GM21360 (cell line): Measurements from ENCODE around the gene CACHD1.
"Not testable (repeated sequence)": the region's sequence is repeated elsewhere in the genome, so short reads cannot be mapped to it uniquely, and the experiment has no call there.

Experiments used
- ATAC-seq: cut with Tn5 transposase; IDR thresholded peaks from one replicate; pipeline ENCODE4 v1.9.1; 2021; ENCODE audit warnings: mild to moderate bottlenecking, moderate library complexity; ENCODE audit not compliant: unreplicated experiment

The CACHD1 gene

DNA sequence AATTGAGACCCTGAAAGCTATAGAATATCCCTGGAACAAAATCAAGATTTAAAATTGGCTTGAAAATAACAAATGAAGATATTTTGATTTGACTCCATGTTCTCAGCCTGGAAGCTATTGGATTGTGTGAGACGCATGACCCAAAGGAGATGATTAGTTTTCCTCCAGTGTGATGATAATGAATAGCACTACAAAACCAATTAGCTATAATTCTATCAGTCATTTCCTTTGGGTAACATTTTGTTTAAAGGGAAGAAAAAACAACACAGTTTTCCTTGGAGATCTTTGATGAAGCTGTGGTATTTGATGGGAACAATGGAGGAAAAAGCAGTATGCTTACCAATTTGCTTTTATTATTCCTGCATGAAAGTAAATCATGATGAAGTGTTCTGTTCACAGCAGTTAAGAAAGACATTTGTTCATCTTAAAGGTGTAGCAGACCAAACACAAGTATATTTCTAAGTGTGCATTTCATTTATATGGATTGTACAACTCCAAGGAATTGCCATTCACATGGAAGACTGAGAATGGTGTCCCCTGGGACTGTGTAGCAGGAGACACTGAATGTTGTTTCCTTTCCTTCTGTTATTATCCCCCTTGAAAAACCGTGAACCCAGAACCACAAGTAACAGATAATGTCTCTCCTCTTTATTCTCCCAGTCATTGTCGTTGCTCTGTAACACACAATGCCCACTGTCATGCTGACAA, 111.4 kb downstream of the CACHD1 start:
- no peak for ATAC-seq

DNA sequence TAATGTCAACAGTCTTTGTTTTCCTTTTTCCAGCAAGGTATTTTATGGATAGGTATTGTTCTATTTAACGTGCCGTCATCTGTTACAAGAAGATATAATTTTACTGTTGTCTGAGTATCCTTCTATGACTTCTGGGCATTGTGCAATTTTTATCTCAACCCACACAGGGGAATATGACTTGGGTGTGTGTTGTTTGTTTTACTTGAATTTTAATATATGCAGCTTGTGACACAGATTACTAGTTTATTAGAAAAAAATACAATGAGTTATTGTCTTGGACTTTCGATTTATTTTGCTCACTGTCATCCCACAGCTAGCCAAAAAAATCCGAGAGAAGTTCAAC, 111.9 kb downstream of the CACHD1 start:
- no peak for ATAC-seq

DNA sequence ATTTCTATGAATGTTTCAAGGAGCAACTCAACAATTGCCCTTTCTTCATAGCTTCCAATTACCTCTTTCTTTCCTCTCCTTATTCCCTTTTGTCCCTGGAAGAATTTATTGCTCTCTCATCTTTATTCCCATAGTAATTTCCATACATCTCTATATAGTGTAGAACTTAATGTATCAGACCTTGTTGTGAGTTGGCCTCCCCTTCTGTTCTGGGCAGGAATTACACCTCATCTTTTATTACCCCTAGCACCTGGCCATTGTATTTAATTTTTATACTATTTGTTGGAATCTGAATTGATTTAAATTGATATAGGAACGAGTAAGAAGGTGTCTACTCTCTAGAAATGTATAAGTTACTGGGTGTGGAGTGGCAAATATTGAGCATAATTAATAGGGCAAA, 114.5 kb downstream of the CACHD1 start:
- ATAC-seq = no peak

DNA sequence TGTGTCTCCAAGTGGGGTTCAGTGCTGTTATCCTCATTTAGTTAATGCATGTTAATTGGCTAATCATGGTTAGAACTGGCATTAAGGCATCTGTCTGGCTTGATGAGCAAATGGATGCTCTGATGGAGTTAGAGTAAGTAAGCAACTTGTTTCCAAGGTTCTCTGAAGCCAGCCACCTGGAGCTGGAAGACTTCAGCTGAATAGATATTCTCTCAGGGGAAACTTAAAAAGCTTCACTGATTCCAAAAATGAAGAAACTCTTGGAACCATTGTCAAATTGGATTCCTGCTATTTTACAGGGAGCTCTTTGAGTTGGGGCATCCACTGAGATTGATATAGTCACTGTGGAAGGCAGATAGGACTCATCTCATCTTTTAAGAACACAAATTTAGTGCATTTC, 118.9 kb downstream of the CACHD1 start:
- no peak for ATAC-seq

DNA sequence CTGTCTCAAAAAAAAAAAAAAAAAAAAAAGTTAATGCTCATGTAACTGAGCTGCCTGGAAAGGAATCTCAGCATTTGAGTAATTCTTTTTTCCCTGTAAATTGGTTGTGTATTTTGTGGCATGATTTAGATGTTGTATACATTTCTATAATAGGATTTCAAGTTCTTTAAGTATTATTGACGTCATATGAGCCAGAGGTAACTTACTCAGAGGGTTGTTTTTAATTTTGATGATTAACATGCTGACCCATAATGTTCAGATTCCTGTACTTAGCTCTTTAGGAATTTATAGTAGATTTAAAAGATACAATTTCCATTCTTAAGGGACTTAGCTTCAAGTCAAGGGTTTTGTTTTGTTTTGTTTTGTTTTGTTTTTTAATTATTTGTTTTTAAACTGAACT, 120.4 kb downstream of the CACHD1 start:
- ATAC-seq = no peak

DNA sequence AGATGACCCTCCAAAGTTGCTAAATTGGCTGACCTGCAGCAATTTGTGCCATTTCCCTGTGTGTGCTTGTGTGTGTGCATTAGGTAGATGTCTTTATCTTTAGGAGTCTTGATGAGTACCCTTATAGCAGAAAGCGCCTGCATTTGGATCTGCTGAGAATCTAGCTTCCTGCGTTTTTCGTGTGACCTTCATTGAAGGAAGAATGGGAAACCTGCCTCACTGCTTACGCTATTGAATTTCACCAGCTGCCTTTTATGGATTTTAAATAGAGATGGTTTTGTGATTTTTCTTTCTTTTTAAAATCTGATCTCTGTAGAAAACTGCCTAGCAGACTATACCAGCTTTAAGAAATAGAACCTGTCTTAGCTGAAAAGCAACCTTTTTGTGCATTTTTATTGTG, 124.5 kb downstream of the CACHD1 start:
- no peak for ATAC-seq

DNA sequence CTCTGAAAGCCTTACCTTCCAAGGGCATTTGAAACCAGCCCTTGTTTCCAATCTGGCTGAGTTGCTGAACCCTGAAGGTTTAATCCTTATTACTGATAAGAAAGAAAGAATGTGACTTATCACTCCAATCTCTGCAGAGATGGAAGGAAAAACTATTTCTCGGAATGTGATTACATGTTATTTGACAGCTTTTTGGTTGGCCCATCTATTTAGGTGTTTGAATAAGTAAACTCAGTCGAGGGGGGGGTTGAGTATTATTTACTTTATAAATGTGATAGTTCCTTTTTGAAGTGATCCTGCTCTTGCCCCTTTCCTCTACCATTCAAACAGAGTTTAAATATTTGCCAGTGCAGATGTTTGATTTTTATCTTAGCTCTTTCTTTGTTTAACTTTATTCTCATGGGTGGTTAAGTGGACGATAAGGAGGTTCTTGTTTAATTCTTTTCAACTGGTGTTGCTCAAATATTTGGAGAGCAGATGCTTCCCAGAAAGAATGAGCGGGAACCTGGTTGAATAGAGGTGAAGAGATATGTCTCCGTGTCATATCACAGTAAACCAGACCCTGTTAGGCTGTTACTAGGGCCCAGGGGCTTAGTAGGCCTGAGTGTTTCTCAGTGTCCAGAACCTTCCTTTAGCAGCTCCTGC, 126.1 kb downstream of the CACHD1 start:
- no peak for ATAC-seq

DNA sequence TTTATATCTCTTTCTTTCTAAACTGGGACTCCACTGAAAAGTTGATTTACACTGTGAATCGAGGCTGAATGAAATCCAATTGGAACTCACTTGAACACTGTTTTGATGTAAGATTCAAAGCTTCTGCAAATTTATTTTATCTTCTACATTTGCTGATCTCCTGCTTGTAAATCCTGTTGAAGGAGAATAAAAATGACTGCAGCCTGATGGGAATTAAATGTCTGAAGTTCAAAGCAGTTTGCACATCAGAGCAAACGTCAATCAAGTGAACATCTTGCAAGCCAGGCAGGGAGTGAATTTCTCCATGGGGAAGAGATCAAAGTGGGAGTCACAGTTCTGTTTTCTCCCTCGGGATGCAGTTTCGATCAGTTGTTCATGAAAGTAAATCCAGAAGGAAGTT, 127.2 kb downstream of the CACHD1 start:
- ATAC-seq = no peak

DNA sequence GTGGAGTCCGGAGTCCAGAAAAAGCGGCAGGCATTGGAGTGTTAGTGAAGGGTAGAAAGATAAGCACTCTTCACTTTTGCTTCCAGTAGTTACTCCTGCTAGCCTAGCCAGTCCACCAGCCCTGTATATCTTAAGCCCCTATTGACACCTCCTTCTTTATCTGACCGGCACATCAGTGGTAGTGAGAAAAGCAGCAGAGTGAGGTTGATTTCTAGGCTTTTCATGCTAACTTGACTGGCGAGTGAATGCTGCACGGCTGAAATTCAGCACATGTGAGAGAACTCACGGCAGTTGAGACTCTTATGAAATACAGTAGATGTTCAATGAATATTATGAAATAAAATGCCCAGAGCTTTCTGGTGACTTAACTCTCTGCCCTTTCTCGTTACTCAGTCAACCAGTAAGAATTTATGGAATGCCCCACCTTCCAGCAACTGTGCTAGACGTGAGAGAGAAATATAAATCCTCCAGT, 128.2 kb downstream of the CACHD1 start:
- no peak for ATAC-seq

DNA sequence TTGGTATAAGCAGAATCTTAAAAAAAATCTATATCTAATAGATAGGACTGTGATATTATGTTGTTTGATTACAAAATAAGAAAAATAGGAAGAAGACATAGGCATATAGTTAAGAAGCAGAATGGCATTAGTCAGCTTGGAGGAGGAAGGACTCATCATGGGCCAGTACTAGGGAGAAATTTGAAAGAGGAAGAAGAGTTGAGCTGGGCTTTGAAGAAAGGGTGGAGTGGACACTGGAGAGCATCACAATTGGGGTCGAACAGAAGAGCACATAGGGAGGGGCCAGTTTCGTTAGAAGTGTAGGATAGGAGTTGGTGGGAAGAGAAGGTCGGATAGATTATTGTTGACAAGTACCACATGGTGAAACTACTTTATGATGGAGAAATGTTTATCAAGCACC, 129.3 kb downstream of the CACHD1 start:
- no peak for ATAC-seq

DNA sequence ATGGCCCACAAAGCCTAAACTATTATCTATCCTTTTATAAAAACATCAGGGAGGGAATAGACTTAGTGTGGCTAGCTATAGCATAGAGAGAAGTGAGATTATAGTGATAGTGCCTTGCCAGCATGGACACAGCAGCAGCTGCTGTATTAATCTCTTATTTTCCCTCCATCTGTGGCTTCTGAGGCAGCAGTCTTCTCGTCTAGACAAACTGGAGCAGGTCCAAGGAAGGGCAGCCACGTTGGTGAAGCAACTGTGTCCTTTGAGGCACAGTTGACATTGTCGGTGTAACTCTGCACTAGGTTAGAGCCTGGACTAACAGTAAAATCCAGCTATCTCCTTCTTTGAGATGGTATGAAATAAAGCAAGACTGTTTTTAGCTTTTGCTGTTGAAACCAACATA, 131.3 kb downstream of the CACHD1 start:
- ATAC-seq = no peak

DNA sequence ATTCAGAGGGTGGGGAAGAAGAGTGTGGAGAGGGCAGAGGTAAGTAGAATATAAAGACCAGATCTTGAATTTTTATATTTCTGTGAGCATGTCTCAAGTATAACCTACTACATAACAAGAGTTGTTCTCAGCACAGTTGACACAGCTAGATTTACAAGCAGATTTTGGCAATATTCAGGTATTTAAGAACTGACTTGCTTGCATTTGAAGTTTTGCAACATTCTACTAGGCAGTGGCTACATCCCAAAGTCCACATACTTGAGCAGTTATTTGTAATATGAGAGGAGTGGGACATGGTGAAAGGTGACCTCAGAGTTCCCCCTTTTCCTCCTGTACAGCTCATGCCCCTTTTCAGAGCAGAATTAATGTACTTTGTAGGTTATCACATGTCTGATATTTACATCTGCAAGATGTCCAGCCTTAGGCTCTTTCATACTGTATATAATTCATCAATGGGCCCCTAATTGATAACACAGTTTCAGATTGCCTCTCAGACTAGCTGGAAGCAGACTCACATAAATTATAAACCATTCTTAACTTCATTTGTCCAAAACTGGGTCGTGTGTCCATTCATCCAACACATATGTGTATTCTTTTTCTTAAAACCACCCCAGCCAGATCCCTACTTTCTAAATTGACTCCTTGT, 138.2 kb downstream of the CACHD1 start:
- no peak for ATAC-seq

DNA sequence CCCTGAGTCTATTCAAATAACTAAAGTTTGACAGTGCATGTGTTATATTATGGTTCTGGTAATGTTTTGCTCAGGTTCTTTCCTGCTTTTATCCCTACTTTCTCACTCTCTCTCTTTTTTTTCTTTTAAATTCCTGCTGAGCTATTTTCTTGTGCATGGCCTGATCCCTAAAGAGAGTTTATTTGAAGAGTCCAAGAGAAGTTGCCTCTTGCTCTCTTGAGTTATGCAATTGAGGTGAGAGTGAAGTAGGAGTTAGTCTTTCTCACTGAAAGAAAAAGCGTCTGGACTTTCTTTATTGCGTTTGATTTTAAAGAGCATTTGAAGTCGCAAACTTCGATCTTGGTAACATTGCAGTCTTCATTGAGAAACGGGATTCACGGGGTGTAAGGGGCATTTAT, 138.7 kb downstream of the CACHD1 start:
- no peak for ATAC-seq

DNA sequence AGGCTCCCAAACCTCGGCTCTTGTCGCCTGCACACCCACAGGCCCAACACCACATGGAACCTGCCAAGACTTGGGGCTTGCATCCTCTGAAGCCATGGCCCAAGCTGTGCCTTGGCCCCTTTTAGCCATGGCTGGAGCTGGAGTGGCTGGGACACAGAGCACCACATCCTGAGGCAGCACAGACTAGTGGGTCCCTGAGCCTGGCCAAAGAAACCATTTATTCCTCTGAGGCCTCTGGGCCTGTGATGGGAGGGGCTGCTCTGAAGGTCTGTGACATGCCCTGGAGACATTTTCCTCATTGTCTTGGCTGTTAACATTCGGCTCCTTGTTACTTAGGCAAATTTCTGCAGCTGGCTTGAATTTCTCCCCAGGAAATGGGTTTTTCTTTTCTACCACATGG, 141.0 kb downstream of the CACHD1 start:
- not testable (repeated sequence) for ATAC-seq

DNA sequence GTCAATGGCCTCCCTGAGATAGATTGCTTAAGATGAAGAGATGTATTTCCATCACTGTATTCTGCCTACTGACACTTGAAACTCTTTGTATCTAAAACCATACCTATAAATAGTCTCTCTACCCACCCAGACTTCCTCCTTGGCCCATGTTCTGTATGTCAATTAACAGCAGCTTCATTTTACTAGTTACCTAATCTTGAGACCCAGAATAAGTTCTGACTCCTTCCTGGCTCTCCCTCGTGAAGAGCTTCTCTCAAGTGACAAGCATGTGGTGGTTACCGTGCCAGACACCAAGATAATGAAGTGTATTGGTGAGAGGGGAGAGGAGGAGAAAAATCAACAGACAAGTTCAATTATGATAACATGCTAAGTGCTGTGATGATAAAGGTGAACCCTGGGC, 146.1 kb downstream of the CACHD1 start:
- no peak for ATAC-seq

DNA sequence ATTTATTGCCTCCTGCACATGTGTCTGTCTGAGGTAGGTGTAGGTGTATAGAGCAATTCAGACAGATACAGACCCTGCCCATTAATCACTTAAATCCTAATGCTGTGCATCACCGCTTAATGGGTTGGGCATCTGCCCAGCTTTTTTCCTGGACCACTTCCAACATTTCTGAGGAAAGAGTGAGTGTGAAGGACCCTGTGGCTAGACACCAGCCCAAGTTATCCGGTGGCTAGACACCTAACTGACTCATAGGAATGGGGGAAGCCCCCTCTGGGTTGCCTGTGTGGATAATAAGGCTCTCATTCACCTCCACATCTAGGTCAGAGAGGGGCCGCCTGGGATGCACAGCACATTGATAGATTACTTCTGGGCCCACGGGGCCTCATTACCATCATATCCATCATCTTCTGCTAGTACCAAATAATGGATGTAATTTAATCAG, 153.8 kb downstream of the CACHD1 start:
- ATAC-seq = no peak

DNA sequence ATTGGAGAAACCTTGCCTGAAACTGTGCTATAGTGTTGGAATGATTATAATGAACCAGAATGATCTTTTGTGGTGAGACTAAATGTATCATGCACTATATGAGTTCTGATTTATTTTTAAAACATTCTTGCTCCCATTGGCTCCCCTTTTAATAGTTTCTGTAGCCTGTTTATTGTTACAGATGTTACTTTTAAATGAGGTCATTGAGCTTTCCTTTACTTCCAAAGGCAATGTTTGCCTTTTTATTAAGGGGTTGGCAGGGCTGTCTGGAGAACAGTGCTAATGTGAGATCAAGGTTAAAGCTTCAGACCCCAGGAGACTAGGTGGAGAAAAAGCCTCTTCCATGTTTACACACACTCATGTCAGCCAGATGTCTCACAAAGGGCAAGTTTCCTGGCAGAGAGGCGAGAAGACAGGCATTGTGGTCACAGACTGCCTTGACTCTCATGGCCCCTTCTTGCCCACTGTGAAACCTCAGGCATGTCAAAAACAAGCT, 154.3 kb downstream of the CACHD1 start:
- no peak for ATAC-seq

DNA sequence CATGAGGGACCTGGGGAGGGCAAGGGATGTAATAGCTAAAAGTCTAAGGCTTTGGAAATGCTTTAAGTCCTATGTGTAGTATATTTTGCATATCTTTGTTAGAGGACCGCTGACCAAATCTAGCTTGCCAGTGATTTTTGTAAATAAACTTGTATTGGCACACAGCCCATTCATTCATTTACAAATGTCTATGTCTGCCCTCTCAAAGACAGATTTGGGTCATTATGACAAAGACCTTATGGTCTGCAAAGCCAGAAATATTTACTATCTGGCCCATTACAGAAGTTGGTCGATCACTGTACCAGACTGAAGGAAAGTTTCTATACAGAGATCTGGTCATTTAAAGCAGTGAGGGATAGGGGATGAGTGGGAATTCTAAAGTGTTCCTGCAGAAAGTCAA, 154.9 kb downstream of the CACHD1 start:
- ATAC-seq = no peak

DNA sequence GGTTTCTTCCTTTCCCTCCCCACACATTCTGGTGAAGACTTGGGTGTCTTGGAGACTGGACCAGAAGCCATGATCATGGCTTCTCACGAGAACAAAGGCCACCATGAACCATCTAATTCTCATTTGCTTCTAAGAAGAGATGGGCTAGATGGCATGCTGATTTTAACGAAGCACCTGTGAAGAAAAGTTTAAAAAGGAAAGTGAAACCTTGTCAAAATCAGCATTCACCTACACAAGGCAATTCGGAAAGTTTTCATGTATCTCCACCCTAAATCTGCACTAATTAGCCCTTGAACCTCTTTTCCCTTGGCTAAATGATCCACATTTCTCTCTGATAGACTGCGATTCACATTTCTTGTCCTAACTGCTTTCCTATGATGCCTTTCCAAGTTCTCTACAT, 160.7 kb downstream of the CACHD1 start:
- ATAC-seq = no peak

DNA sequence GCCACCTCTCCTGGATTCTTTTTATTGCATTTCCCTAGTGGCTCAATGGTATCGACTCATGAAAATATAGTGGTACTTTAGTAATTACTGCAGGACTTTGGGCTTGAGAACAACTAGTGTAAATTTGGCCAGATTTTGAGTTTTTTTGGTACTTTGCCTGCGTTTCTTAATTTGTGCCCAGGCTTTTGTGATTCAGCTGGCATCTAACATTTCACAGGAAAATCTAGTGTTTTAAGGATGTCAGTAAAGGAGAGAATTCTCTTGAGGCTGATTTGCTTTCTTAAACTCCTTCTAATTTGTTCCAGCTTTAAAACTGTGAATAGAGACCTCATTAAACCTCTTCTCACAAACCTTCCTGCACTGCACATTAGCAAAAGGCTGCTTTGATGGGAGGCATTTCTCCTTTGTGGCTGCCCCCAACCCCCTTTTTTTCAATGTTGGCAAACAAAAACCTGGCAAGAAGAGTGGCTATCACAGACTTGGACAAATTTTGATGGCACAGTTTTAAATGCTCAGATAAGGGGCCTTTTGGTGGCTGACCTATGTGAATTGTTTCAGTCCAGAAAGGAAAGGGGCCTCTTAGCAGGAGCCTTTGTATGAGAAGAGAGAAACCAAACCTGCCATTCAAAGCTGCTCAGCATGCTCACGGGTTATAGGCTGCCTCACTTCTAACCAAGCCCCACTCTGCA, 161.6 kb downstream of the CACHD1 start:
- no peak for ATAC-seq

DNA sequence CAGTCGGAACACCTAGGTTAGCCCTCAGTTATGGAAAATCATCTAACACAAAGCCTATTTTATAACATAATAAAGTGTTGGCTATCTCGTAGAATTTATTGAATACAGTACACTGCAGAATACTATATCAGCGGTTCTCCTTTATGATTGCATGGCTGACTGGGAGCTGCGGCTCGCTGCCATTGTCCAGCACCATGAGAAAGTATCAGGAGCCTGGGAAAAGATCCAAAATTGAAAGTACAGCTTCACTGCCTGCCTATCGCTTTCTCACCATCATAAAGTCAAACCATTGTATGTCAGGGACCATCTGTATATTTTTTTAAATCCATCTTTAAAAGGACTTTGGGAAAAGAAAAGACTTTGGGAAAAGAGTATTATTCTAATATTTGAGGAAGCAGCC, 163.0 kb downstream of the CACHD1 start:
- ATAC-seq = no peak

DNA sequence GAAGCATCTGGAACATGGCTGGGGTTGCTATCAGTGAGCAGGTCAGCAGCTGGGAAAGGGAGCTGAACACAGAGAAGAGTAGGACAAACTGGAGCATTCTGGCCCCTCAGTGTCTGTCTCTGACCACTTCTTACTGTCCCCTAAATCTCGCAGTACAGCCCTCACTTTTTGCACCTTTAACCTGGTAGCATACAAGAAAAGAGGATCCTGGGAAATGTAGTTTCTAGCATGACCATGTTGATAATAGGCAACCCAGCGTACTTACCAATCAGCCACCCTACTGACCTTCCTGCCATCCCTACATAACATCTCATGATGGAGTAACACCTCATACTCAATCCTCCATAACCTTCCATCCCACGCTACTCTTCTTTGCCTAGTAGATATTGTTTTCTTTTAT, 175.8 kb downstream of the CACHD1 start:
- no peak for ATAC-seq
